MCF 10A (cell line): ENCODE results near the gene CC2D2A. TPM values are rescaled to one million over a fixed set of nuclear protein-coding genes. Genes with fewer than 3 reads are reported as not detected.

ENCODE experiments used
- BruUV-seq: library from RNA; stranded (reverse); fragments of 400-500 nt; replicated peaks from 2 replicates; lab custom pipeline; 2021; lab: Mats Ljungman, UMichigan
- CTCF ChIA-PET: fragments of 300-600 bp; sonication (Branson Sonifier 250); formaldehyde crosslinking; extraction: SDS; loops from one replicate; lab custom pipeline; 2021; ENCODE audit warnings: antibody characterized with exemption, inconsistent platforms; lab: Yijun Ruan, JAX
- POLR2A ChIA-PET: fragments of 300-600, 350-650 bp; sonication (Branson Sonifier 250); formaldehyde crosslinking; extraction: SDS; loops from one replicate; lab custom pipeline; 2020; ENCODE audit warnings: antibody characterized with exemption, inconsistent platforms; lab: Yijun Ruan, JAX
- DNase-seq: peaks from one replicate; pipeline ENCODE4 v3.0.0-alpha.2; 2018; ENCODE audit not compliant: unreplicated experiment
- H3K27ac Mint-ChIP-seq: one replicate; pipeline ENCODE4 v1.8.0; 2022; ENCODE audit warnings: mild to moderate bottlenecking, low read depth, mixed read lengths; ENCODE audit not compliant: unreplicated experiment
- H3K27me3 Mint-ChIP-seq: one replicate; pipeline ENCODE4 v1.8.0; 2022; ENCODE audit warnings: mixed read lengths; ENCODE audit not compliant: insufficient read depth, unreplicated experiment
- H3K36me3 Mint-ChIP-seq: one replicate; pipeline ENCODE4 v1.8.0; 2022; ENCODE audit warnings: mild to moderate bottlenecking, moderate library complexity, mixed read lengths; ENCODE audit not compliant: insufficient read depth, unreplicated experiment
- H3K4me1 Mint-ChIP-seq: one replicate; pipeline ENCODE4 v1.8.0; 2022; ENCODE audit warnings: mixed read lengths; ENCODE audit not compliant: insufficient read depth, unreplicated experiment
- H3K4me3 Mint-ChIP-seq: one replicate; pipeline ENCODE4 v1.8.0; 2022; ENCODE audit warnings: mild to moderate bottlenecking, moderate library complexity, mixed read lengths; ENCODE audit not compliant: unreplicated experiment
- H3K9me3 Mint-ChIP-seq: one replicate; pipeline ENCODE4 v1.8.0; 2022; ENCODE audit warnings: mixed read lengths; ENCODE audit not compliant: unreplicated experiment
- intact Hi-C: fragments of 100-400 bp; cut with micrococcal nuclease; formaldehyde crosslinking; loops from 2 replicates; pipeline ENCODE4 v1.14.1; 2022
- total RNA-seq: library from RNA; stranded (reverse); gene quantifications from 2 replicates; pipeline ENCODE4 v1.2.3, GENCODE V29; 2022
- TF ChIP-seq, protein P1 (sequence below): fragments of 200-600 bp; IDR thresholded peaks from one replicate; pipeline ENCODE4 v1.8.0; 2022; ENCODE audit warnings: antibody characterized with exemption, mild to moderate bottlenecking; ENCODE audit not compliant: unreplicated experiment

CC2D2A gene
- total RNA-seq, 1 experiment from 2014 or later = 8.6 TPM

DNA sequence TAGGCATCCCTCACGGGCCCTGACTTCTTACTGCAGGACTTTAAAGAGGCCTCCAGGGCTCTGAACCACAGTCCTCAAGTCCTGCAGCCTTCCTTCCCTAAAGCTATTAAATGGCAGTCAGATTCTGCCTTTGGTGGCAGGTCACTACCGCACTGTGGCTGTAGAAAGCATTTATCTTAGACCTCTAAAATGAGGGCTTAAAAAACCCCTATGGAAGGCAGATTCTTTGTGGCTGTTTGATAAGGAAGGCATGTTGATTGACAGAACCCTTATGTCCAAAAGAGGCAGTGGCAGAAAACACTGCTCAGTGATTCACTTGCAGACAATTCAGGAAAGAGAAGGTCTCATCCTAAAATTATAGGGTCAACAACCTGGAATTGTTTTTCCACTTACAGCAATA is 106.3 kb downstream of the CC2D2A start:
- Mint-ChIP-seq H3K27ac (no peak overlapping the region), H3K36me3 (peaks cover 5% of the 10 kb centered on the region), H3K4me1 (no peaks in the 10 kb centered on the region), H3K4me3 (no peak overlapping the region), H3K27me3 (no peaks in the 10 kb centered on the region), H3K9me3 (no peaks in the 10 kb centered on the region)
- no peak for DNase-seq
- intact Hi-C loops = no loop called here
- no TSS peak for BruUV-seq
- TF ChIP-seq, protein P1, sequence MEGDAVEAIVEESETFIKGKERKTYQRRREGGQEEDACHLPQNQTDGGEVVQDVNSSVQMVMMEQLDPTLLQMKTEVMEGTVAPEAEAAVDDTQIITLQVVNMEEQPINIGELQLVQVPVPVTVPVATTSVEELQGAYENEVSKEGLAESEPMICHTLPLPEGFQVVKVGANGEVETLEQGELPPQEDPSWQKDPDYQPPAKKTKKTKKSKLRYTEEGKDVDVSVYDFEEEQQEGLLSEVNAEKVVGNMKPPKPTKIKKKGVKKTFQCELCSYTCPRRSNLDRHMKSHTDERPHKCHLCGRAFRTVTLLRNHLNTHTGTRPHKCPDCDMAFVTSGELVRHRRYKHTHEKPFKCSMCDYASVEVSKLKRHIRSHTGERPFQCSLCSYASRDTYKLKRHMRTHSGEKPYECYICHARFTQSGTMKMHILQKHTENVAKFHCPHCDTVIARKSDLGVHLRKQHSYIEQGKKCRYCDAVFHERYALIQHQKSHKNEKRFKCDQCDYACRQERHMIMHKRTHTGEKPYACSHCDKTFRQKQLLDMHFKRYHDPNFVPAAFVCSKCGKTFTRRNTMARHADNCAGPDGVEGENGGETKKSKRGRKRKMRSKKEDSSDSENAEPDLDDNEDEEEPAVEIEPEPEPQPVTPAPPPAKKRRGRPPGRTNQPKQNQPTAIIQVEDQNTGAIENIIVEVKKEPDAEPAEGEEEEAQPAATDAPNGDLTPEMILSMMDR = no peak
- ChIA-PET CTCF (interaction anchor here (0.6 to 0.8 kb wide), 2 partner anchors 8 to 9 kb away, joined by 3 read pairs; no protein-coding TSS in a partner anchor), POLR2A (no interaction called here)

DNA sequence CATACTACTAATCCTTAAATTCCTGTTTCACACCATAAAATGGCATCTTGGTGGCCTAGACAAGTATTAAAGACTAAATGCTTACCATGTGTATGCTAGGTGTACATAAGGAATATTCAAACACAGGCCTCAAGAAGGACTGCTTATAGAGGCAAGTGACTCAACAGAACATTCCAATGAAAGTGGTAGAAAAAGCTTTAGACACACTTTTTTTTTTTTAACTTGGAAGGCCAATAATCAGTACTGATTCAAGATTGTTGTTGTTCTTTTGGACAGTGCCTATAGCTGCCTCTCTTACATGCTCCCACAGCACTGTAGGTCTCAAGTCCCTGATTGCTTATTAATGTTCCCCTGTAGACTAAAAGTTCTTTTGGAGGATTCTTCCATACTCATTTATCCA is 107.8 kb downstream of the CC2D2A start:
- POLR2A ChIA-PET = no interaction called here
- Mint-ChIP-seq H3K27ac (no peak overlapping the region), H3K9me3 (no peaks in the 10 kb centered on the region), H3K36me3 (peaks cover 5% of the 10 kb centered on the region), H3K27me3 (no peaks in the 10 kb centered on the region), H3K4me1 (no peaks in the 10 kb centered on the region), H3K4me3 (no peak overlapping the region)
- intact Hi-C loops = no loop called here
- BruUV-seq = no TSS peak
- DNase-seq = no peak
- CTCF ChIA-PET = interaction anchor here (1.1 kb wide), 1 partner anchor 9 kb away, joined by 3 read pairs; no protein-coding TSS in a partner anchor
- TF ChIP-seq, protein P1 = no peak

- TF ChIP-seq, protein P1 = no peak
Observed at GRCh38 chr4:15584785-15585184, 115.1 kb downstream of the CC2D2A start.

DNA sequence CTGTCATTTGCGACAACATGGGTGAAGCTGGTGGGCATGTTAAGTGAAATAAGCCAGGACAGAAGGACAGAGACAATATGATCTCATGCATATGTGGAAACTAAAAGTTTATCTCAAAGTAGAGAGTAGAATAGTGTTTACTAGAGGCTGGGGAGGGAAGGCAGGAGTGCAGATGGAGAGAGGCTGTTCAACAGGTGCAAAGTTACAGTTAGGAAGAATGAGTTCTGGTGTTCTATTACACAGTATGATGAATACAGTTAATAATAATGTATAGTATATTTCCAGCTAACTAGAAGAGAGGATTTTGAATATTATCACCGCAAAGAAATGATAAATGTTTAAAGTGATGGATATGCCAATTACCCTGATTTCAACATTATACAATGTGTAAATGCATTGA is 115.6 kb downstream of the CC2D2A start:
- Mint-ChIP-seq H3K4me1 (peaks cover 21% of the 10 kb centered on the region), H3K27me3 (no peaks in the 10 kb centered on the region), H3K27ac (no peak overlapping the region), H3K4me3 (no peak overlapping the region), H3K9me3 (no peaks in the 10 kb centered on the region), H3K36me3 (no peaks in the 10 kb centered on the region)
- intact Hi-C loops = no loop called here
- TF ChIP-seq, protein P1 = no peak
- CTCF ChIA-PET = no interaction called here
- no TSS peak for BruUV-seq
- DNase-seq = no peak
- POLR2A ChIA-PET = interaction anchor here (1.3 kb wide), 1 partner anchor 18 kb away, joined by 3 read pairs; no protein-coding TSS in a partner anchor

More at GRCh38 chr4:15584785-15585184, 115.1 kb downstream of the CC2D2A start:
- peaks cover 21% of the 10 kb centered on the region for H3K4me1 Mint-ChIP-seq
- POLR2A ChIA-PET = no interaction called here
- H3K4me3 Mint-ChIP-seq = no peak overlapping the region
- BruUV-seq = no TSS peak
- CTCF ChIA-PET = no interaction called here
- intact Hi-C loops = no loop called here
- DNase-seq = no peak
- H3K9me3 Mint-ChIP-seq = no peaks in the 10 kb centered on the region
- no peaks in the 10 kb centered on the region for H3K27me3 Mint-ChIP-seq
- no peak overlapping the region for H3K27ac Mint-ChIP-seq
- H3K36me3 Mint-ChIP-seq = no peaks in the 10 kb centered on the region
